C4-2B (cell line): Measurements from ENCODE around the gene UNCX.
"Not testable (repeated sequence)": the region's sequence is repeated elsewhere in the genome, so short reads cannot be mapped to it uniquely, and the experiment has no call there.

Experiments
- H3K27ac ChIP-seq: fragments of 450-650 bp; 2 replicates; pipeline ENCODE4 v1.5.1; 2017
- CTCF ChIP-seq: fragments of 450-650 bp; conservative IDR thresholded peaks from 2 replicates; pipeline ENCODE4 v1.5.1; 2017; ENCODE audit warnings: mild to moderate bottlenecking
- ZFX ChIP-seq: fragments of 450-650 bp; IDR thresholded peaks from 2 replicates; pipeline ENCODE4 v1.6.1; 2017

UNCX gene

GRCh38 chr7:1269336-1269890, 36.7 kb downstream of the UNCX start:
- no peak overlapping the region for H3K27ac ChIP-seq
- no peak for TF ChIP-seq ZFX
- no peak for TF ChIP-seq CTCF

- TF ChIP-seq ZFX (no peak), CTCF (no peak)
- H3K27ac ChIP-seq, result no peak overlapping the region
Measured at GRCh38 chr7:1270181-1270580, 37.5 kb downstream of the UNCX start.

GRCh38 chr7:1271046-1271445, 38.4 kb downstream of the UNCX start:
- TF ChIP-seq ZFX (no peak), CTCF (no peak)
- H3K27ac ChIP-seq, result no peak overlapping the region

GRCh38 chr7:1271656-1272055, 39.0 kb downstream of the UNCX start:
- no peak for TF ChIP-seq ZFX
- no peak for TF ChIP-seq CTCF

GRCh38 chr7:1272136-1272535, 39.5 kb downstream of the UNCX start:
- not testable (repeated sequence) for H3K27ac ChIP-seq

More at GRCh38 chr7:1271656-1272055, 39.0 kb downstream of the UNCX start:
- no peak overlapping the region for H3K27ac ChIP-seq

GRCh38 chr7:1274121-1274875, 41.6 kb downstream of the UNCX start:
- no peak overlapping the region for H3K27ac ChIP-seq
- no peak for TF ChIP-seq ZFX
- TF ChIP-seq CTCF, result no peak

- no peak for TF ChIP-seq CTCF
- no peak for TF ChIP-seq ZFX
- H3K27ac ChIP-seq, result no peak overlapping the region
Measured at GRCh38 chr7:1274876-1275375, 42.3 kb downstream of the UNCX start.
